Activated naive CD8-positive, alpha-beta T cell treated with anti-CD3 and anti-CD28 coated beads for 36 hours (primary cell): ENCODE results near the gene NRN1. TPM values are rescaled to one million over a fixed set of nuclear protein-coding genes. Genes with fewer than 3 reads are reported as not detected.

Source experiments
- DNase-seq: peaks from one replicate; pipeline ENCODE4 v3.0.0; 2021
- H3K27ac Mint-ChIP-seq: one replicate; pipeline ENCODE4 v1.8.0; 2022; ENCODE audit warnings: mild to moderate bottlenecking, moderate library complexity, mixed read lengths
- H3K27me3 Mint-ChIP-seq: one replicate; pipeline ENCODE4 v1.8.0; 2022; ENCODE audit warnings: mild to moderate bottlenecking, mixed read lengths
- H3K36me3 Mint-ChIP-seq: one replicate; pipeline ENCODE4 v1.8.0; 2021; ENCODE audit warnings: mild to moderate bottlenecking, mixed read lengths
- H3K4me1 Mint-ChIP-seq: one replicate; pipeline ENCODE4 v1.8.0; 2021; ENCODE audit warnings: mixed read lengths
- H3K4me3 Mint-ChIP-seq: one replicate; pipeline ENCODE4 v1.8.0; 2022; ENCODE audit warnings: mild to moderate bottlenecking, moderate library complexity, mixed read lengths
- H3K9me3 Mint-ChIP-seq: one replicate; pipeline ENCODE4 v1.8.0; 2022; ENCODE audit warnings: mixed read lengths
- total RNA-seq, 2 experiments: library from RNA; stranded (reverse); gene quantifications; one replicate each; pipeline ENCODE4 v1.2.3, GENCODE V29; 2021

Gene NRN1
- total RNA-seq, 2 experiments from 2014 or later = 10.2 to 10.6 TPM

DNA sequence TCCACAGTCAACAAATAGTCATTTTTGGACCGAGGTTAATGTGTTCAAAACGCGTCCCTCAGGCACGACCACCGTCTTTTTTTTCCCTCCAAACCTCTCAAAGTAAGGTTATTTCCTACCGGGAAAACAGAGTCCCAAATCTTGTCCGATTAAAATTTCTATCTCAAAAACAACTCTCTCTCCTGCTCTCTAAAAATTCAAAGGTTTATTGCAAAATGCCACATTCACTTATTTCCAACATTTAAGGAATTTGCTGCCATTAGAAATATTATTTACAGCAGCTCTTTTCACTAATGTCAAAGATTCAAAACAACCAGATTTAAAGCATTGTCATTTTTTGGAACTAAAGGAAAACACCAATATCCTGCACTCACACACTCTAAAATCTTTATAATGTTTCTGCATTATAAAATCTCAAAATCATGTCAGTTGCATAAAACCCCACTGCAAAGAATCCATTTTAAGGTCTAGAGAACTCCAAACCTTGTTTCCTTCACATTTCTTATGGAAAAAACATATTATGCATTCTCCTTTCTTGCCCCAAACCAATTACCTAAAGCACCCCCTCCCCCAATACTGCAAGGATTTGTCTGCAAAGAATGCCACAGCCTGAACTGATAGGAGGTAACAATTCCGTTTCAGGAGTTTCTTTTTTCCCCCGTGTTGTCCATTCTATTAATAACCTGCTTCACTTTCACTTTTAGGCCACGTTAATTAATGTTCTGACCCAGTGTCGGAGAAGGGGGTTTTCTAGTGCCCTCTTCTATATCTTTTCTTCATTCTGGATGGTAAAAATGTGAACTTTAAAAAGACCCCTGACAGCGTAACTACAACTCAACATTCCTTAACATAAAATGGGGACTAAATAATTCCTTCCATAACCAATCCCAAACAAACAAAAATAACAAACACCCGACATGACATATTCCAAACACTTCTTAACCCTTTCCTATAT lies 1.4 kb downstream of the NRN1 start:
- H3K27ac Mint-ChIP-seq = no peak overlapping the region

DNA sequence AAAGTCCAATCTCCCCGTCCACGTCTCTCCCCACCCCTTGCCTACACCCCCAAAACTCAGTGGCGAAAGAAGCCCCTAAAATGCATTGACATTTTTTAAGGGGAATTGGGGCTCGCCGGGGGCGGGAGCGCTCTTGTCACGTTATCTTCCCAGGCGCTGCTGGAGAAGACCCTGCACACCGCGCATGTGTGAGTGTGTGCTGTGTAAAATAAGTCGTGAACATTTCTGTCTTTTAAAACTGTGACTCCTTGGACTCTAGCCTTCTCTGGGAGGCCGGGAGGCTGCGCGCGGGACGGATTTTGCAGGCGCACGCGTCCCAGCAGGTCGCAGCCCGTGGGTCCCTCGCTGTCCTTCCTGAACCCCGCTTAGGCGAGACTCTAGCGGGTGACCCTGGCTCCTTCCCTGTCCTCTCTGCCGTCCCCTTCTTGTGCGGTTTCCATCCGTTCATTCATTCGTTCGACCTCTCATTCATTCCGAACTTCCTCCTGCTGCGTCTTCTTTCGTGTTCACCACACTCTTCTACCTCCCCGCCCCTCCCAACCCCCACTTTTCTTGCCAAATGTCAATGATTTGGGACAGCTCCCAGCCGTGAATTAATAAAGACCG lies 2.2 kb downstream of the NRN1 start:
- no peak for DNase-seq
- H3K9me3 Mint-ChIP-seq = peaks cover 6% of the 10 kb centered on the region
- peaks cover 92% of the 10 kb centered on the region for H3K27me3 Mint-ChIP-seq
- H3K36me3 Mint-ChIP-seq = peaks cover 9% of the 10 kb centered on the region
- H3K4me1 Mint-ChIP-seq = peaks cover 50% of the 10 kb centered on the region
- no peak overlapping the region for H3K27ac Mint-ChIP-seq
- H3K4me3 Mint-ChIP-seq = peak overlapping the region; percentile 81

More for the DNA sequence above, 1.4 kb downstream of the NRN1 start:
- Mint-ChIP-seq H3K4me1 (peaks cover 45% of the 10 kb centered on the region), H3K9me3 (peaks cover 3% of the 10 kb centered on the region), H3K4me3 (peak overlapping the region; percentile 81), H3K27me3 (peaks cover 91% of the 10 kb centered on the region), H3K36me3 (peaks cover 2% of the 10 kb centered on the region)
- DNase-seq = no peak

DNA sequence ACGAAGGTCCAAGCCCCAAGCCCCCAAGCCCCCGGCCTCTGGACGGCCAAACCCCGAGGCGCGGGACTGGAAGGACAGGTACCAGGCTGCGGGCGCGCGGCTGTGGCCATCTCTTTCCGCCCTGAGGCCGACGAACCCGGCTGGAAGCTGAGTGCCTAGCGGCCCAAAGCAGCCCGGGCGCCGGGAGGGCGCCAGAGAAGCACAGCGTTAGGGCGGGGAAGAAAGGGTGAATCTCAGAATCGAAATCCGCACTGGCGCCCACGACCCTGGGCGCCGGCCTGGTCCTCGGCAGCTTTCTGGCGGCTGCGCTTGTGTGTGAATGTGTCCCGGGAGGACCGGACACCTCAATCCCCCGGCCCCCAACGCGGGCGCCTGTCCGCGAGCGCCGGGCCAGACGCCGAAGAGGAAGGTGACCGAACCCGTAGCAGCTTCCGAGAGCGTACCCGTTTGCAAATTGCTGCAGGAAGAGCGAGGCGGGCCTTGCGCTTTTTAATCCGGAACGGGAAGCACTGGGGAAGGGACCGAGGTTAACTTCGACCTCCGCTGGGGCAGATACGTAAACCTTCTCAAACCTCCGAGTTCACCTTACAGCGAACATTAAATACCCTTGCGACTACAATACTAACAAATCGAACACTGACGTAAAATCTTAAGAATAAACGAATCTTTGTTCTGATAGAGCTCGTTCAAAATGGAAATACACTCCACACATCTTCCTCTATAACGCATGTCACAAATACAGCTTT lies 2.9 kb downstream of the NRN1 start:
- Mint-ChIP-seq H3K27ac (no peak overlapping the region), H3K9me3 (peaks cover 6% of the 10 kb centered on the region), H3K27me3 (peaks cover 95% of the 10 kb centered on the region), H3K4me1 (peaks cover 51% of the 10 kb centered on the region), H3K36me3 (peaks cover 10% of the 10 kb centered on the region), H3K4me3 (peak overlapping the region; percentile 81)
- DNase-seq = peak; percentile 36

DNA sequence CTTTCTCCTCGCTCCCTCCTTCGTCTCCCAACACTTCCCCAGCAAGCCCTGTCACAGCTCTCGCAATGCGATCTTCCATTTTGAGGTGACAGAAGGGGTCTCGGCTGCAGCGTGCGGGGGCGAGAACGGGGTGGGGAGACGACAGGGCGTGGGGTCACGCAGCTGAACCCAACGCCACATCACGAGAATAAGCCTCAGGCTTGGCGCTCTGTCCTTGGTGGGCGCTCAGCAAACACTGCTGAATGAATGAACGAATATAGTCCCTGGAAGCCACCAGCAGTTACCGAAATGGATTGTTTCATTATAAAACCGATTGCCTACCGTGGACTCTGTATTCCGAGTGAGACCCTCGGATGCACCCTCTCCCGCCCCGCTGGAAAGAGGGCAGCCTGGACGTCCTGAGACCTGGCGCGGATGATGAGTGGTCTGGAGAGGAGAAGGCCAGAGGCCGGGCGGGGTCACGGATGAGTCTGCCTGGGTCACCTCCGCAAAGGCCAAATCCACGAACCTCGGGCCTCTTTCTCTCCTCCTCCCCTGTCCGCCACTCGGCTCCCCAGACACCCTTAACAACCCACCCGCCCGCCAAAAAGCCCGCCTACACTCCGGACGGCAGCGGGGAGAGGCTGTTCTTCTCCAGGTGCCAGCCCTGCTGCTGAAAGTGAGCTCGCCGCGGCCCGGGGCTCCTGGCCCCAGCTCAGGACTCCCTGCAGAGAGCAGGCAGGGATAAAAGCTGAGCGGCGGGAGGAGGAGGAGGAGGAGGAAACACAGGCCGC lies 3.7 kb downstream of the NRN1 start:
- peaks cover 98% of the 10 kb centered on the region for H3K27me3 Mint-ChIP-seq
- H3K4me1 Mint-ChIP-seq = peaks cover 54% of the 10 kb centered on the region
- peaks cover 6% of the 10 kb centered on the region for H3K9me3 Mint-ChIP-seq
- peak overlapping the region; percentile 81 for H3K4me3 Mint-ChIP-seq
- H3K27ac Mint-ChIP-seq = peak overlapping the region; percentile 42
- peaks cover 10% of the 10 kb centered on the region for H3K36me3 Mint-ChIP-seq
- no peak for DNase-seq

DNA sequence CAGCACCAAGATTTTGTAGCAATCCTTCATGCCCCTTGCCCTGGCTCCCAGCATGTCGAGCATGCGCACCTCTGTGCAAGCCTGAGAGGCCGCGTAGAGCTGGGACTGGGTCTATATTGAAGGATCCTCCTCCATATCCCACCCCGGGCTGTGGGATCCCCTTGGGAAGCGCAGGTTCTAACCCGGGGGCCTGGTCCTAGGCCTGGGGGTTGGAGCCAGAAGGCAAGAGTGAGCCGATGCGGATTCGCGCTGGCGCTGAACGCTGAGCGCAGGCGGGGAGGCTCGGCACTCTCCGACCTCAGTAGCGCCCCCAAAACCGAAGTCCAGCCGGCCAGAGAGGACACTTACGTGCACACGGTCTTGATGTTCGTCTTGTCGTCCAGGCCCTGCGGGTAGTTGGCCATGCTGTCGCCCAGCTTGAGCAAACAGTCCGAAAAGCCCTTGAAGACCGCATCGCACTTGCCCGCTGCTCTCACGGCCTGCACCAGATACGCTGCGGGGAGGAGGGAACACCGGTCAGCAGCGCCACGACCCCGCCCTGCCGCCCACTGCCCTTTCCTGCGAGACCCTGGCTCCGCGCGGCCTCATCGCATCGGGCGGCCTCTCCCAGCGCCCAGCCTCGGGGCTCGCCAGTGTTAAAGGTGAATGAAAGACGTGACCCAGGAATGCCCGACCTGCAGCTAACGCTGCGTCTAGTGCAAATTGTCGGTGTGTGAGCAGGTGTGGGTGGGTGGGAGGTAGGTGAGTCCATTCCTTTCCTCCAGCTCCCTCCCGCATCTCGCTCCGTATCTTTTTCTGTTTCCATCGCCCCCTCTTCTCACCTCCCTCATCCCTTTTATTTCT lies 4.5 kb downstream of the NRN1 start:
- H3K4me3 Mint-ChIP-seq = peak overlapping the region; percentile 81
- H3K27me3 Mint-ChIP-seq = peaks cover 98% of the 10 kb centered on the region
- peaks cover 10% of the 10 kb centered on the region for H3K36me3 Mint-ChIP-seq
- peaks cover 60% of the 10 kb centered on the region for H3K4me1 Mint-ChIP-seq
- peak overlapping the region; percentile 42 for H3K27ac Mint-ChIP-seq
- peaks cover 6% of the 10 kb centered on the region for H3K9me3 Mint-ChIP-seq
- DNase-seq = no peak

DNA sequence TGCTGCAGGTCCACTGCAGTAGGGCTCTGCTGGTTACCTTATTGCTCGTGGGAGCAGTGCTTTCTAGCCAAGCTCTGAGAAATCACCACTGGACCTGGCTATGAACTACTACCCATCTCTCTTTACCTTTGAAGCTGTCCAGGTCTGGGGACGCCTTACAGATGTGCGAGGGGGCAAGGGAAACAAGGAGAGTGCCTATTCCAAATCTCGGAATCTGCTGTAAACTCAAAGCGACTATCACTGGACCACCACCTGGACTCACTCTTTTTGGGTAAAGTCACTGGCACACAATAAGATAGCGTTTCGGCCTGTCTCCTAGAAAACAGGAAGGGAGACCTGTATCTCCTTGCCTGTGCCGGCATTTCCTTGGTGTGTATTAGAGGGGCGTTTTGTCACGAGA lies 5.3 kb downstream of the NRN1 start:
- H3K27me3 Mint-ChIP-seq = peaks cover 98% of the 10 kb centered on the region
- peaks cover 6% of the 10 kb centered on the region for H3K9me3 Mint-ChIP-seq
- peaks cover 10% of the 10 kb centered on the region for H3K36me3 Mint-ChIP-seq
- no peak for DNase-seq
- peaks cover 59% of the 10 kb centered on the region for H3K4me1 Mint-ChIP-seq
- H3K27ac Mint-ChIP-seq = no peak overlapping the region
- H3K4me3 Mint-ChIP-seq = no peak overlapping the region

DNA sequence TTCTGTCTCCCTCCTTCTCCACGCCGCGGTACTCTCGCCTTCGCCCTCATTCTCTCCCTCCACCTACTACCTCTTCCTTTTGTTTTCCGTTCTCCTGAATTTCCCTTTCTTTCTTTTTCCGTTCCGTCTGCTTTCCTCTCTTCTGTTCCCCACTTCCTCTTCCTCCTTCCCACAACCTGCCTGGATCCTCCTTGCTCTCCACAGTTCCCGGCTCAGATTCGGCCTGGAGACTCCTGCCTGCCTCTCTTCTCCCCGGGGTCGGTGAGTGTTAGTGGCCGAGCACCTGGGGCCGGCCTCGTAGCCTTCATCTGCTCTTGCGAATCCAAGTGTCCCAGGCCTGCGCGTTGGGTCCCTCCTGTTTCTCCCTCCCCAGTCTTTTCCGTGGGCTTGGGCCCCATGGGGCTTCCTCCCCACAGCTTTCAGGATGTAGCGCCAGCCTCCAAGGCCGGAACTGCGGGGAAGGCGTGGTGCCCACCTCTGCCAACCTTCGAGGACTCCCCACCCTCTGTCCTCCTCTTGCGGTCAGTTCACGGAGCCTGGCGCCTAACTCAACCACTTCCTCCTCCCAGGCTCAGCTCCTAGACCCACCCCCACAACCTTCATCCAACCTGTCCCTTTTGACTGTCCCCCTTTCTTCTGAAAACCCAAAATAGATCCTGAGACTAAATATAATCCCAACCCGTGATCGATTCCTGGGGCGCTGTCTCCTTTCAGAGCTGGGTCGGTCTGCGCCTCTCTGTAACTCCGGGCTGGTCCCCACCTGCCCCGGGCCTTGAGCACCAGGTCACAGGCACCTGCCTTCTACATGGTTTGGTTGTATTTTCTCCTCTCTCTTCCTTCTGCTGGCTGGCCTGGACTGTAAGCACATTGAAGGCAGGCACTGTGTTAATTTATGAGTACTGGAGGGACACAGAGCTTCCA lies 6.8 kb downstream of the NRN1 start:
- peak overlapping the region; percentile 27 for H3K4me3 Mint-ChIP-seq
- H3K9me3 Mint-ChIP-seq = peaks cover 5% of the 10 kb centered on the region

DNA sequence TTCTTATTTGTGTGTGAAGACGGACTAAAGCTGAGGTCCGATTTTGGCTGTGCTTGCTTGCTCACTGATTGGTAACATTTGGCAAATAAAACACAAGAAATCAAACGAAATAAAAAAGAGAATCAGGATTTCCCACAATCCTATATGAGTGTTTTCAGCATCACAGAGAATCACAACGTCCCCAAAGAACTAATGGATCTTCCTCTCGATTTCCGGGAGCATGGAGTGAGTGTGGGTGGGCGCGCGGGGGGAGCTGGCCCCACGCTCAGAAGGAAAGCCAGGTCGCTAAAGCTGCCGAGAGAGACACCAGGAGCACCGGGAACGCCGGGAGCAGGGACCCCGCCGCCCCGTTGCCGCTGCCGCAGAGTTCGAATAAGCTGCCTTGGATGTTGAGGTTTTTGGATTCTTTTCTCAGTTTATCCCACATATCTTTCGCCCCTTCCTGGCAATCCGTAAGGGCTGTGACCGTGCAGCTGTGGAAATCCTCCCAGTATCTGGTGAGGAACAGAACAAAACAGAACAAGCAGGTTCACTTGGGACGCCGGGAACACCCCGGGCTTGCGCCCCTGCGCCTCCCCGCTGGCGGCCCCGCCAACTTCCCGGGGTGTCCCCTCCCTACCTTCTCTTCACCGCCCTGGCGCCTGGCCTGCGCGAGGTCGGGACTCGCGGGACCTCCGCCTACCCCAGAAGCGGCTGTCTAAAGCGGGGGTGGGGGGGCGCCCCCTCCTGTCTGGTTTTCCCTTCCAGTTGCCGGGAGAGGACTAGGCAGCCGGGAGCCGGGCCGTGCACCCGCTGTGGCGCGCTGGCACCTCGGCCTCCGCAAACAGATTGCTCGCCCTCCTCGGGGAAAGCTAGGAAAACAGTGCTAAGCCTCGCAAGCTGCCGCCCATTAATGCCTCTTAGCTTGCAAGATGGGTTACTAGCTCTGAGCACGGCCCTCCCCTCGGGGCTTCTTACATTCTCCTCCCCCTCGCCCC lies 7.7 kb downstream of the NRN1 start:
- Mint-ChIP-seq H3K4me1 (peaks cover 61% of the 10 kb centered on the region), H3K36me3 (peaks cover 10% of the 10 kb centered on the region), H3K4me3 (peak overlapping the region; percentile 53), H3K27me3 (peaks cover 98% of the 10 kb centered on the region), H3K27ac (no peak overlapping the region), H3K9me3 (peaks cover 5% of the 10 kb centered on the region)
- no peak for DNase-seq

More for the DNA sequence above, 6.8 kb downstream of the NRN1 start:
- H3K27ac Mint-ChIP-seq = peak overlapping the region; percentile 8
- H3K27me3 Mint-ChIP-seq = peaks cover 98% of the 10 kb centered on the region
- peaks cover 10% of the 10 kb centered on the region for H3K36me3 Mint-ChIP-seq
- peaks cover 61% of the 10 kb centered on the region for H3K4me1 Mint-ChIP-seq
- no peak for DNase-seq

DNA sequence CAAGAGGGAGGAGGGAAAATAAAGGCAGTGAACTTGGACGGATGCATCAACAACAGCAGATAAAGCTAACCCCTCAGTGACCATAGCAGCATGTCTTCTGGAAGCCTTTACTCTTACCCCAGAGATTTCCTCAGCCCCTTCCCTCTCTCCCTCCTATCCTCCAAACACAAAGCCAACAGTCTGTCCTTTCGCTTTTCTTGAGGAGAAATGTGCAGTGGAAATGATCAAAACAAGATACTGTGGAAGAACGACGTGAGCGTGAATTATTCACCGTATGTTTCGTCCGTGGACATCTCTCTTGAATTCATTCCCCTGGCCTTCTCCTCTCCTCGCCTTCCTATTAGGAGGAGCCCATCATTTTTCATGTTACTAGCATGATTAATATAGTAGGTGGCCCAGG lies 8.5 kb downstream of the NRN1 start:
- DNase-seq = no peak
- Mint-ChIP-seq H3K9me3 (peaks cover 5% of the 10 kb centered on the region), H3K27ac (no peak overlapping the region), H3K4me1 (peaks cover 59% of the 10 kb centered on the region), H3K4me3 (peak overlapping the region; percentile 18), H3K27me3 (peaks cover 100% of the 10 kb centered on the region), H3K36me3 (peaks cover 11% of the 10 kb centered on the region)

DNA sequence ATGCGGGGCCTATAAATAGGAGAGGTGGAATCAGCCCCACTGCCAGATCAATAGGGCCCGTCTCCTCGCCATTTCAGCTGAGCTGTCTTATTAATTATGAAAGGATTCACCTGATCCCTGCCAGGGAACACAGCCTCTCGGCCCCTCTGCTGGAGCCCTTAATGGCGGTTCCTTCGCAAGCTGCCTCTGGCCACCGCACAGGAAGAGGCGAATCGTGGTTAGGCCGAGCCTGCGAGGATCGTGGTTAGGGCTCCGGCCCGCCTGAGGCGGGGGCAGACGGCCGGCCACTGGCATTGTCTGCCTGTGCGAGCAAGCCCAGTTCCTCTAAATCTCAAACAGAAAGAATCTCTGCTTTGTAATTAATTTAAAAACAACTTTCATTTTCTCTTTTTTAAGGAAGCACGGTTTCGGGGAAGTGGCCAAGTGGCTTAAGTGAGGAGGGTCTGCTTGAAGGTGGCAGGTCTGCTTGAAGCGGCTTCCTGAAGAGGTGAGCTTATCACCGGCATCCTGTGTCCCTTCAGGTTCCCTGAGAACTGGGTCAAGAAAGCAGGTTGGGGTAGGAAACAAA lies 9.2 kb downstream of the NRN1 start:
- Mint-ChIP-seq H3K27ac (no peak overlapping the region), H3K36me3 (peaks cover 11% of the 10 kb centered on the region), H3K27me3 (peaks cover 100% of the 10 kb centered on the region), H3K4me3 (peak overlapping the region; percentile 83), H3K4me1 (peaks cover 53% of the 10 kb centered on the region), H3K9me3 (peaks cover 5% of the 10 kb centered on the region)
- DNase-seq = no peak

DNA sequence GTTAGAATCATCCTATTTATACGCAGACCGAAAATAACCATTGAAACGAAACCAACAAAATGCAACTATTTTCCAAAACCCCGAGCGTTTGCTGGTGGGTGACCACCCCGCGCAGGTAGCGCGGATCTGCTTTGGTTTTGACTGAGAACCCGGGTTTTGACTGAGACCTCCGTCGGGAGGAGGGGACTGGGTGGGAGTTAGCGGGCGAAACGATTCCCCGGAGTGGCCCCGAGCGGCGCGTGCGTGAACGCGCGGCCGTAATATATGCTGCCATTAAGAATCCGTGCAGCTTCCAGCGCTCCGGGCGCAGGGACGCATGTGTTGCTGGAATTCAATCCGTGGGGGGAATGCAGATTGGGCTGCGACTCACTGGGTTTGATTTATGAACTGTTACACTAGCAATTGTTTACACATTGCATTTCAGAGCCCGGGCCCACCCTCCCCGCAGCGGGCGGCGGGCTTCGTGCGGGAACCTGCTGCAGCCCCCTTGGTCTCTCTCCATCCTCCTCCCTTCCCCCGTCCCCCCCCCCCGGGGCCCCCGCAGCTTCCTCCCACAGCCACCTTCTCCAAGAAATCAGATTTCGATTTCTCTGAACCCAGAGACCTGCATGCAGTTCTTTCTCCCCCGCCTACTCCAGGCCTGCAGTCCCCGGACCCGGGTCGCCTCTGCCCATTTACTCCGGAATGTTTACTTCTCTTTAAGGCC lies 9.9 kb downstream of the NRN1 start:
- peaks cover 5% of the 10 kb centered on the region for H3K9me3 Mint-ChIP-seq
- no peak overlapping the region for H3K27ac Mint-ChIP-seq
- peak; percentile 44 for DNase-seq
- H3K4me1 Mint-ChIP-seq = peaks cover 50% of the 10 kb centered on the region
- H3K4me3 Mint-ChIP-seq = peak overlapping the region; percentile 83
- peaks cover 100% of the 10 kb centered on the region for H3K27me3 Mint-ChIP-seq
- peaks cover 11% of the 10 kb centered on the region for H3K36me3 Mint-ChIP-seq
